ENCODE measurements around the gene JAK3. TPM values are rescaled to one million over a fixed set of nuclear protein-coding genes. Genes with fewer than 3 reads are reported as not detected.

Gene JAK3
- total and polyA plus RNA-seq, 10 of the 15 experiments (the other 5 are each of a cell fraction or from before 2014, with no cell fraction given): 7.8 to 67.9 (median 33.3) TPM

DNA sequence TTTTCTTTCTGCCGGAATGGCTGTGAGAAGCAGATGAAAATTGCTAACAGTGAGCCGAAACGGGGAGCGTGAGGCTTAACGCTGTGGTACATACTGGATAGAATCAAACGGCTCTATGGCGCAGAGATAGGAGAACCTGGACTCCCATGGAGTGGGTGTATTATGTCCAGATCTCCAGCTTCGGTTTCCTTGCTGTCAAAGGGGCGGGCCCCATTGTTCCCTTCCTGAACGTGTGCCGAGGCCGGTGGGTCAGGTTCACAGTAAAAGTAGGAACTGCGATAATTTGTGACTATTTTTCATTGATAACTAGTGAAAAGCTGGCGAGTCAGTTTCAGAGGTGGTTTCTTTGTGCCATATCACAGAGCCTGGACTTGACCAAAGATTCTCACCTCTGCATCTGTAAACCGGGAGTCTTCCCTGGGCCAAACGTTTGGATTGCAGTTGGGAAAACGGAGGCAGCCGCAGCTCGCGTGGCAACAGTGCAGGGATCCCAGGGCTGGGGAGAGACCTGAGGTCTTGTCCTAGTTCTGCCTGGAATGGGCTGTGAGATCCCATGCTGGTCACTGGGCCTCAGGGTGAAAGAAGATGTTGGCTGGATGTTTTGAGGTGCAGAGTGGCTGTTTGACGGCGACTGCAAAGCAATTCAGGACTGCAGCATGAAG is 12.7 kb upstream of the JAK3 start (continued):
- no peak for TF ChIP-seq TCF3 (IDR thresholded peaks at IDR 0.05; ENCODE audit: borderline replicate concordance, insufficient read depth, low read depth, low read length)
- no peak for TF ChIP-seq IRF3 (IDR thresholded peaks at IDR 0.05)

DNA sequence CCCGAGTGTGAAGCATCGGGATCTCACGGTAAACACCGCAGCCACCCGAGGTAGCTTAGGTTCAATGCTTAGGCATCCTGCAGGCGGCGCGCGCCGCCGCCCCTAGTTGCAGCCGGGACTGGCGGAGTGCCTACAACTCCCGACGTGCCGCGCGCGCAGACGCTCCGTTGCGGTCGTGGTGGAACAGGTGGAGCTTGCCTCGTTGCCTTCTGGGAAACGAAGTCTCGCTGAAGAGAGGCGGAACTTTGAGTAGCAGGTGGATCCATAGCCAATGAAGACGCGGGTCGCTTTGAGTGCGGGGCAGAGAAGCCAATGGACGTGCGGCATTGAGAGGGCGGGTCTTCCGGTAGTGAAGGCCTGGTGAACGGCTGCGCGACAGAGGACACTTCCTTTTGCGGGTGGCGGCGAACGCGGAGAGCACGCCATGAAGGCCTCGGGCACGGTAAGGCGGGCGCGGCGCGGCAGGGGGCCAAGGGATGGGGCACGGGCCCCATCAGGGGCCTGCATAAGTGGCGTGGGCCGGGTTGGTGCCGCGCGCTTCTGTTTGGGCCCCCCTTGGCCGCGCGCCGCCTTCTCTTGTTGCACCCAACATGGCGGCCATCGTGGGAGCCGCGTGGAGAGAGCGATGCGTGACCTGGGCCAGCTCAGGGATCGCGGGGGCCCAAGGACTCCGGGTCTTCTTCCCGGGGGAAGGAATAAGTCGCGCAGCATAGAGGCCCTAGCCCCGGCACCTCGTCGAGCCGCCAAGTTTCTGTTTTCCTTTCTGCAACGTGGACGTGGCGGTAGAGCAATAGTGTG is 11.9 kb upstream of the JAK3 start, which contains the start of gene RPL18A:
TSS of gene RPL18A (plus strand) at position 378 of the 798 bp plus-strand sequence. CDS start at position 425, 47 bp downstream.
- H3K36me3 ChIP-seq (ENCODE audit: control insufficient read depth in 2 of 2, insufficient read depth in 2 of 2, low read length in 1 of 2): peaks cover 23 to 28% of the 10 kb centered on the region in 2 experiments
- peak; percentile 93 for ATAC-seq
- peaks cover 30% of the 10 kb centered on the region for H3K79me2 ChIP-seq (ENCODE audit: control insufficient read depth, insufficient read depth, low read length)
- H3K9ac ChIP-seq (ENCODE audit: control insufficient read depth, insufficient read depth, low read length): peak within 1 kb of the TSS; percentile 81
- no peaks in the 10 kb centered on the region for H3K27me3 ChIP-seq (replicated peaks in 1 of 2; ENCODE audit: control insufficient read depth in 2 of 2, insufficient read depth in 2 of 2, low read length in 1 of 2)
- no TSS peak for BruUV-seq (replicated peaks)
- under 1% methylated on average over 70 of the region's 80 CpGs for WGBS (ENCODE audit: insufficient coverage, insufficient replicate concordance, low lambda C conversion rate, missing lambda C conversion rate)
- intact Hi-C loops (cut with micrococcal nuclease; ENCODE audit: unreplicated experiment) (loop anchor here (1.0 to 10.0 kb wide), 4 partner anchors 73 to 415 kb away; partner anchors contain the start of gene TMEM221), in situ Hi-C loops (cut with MboI) (no loop called here)
- ChIA-PET RAD21 (ENCODE audit: unreplicated experiment) (interaction anchor here (0.6 to 4.2 kb wide), 35 partner anchors 10 to 348 kb away, joined by 3 to 228 read pairs (median 5); partner anchors contain the start of genes CCDC124, FCHO1, JAK3 and PGLS), POLR2A (interaction anchor here (0.5 to 2.1 kb wide), 15 partner anchors 10 to 413 kb away, joined by 3 to 65 read pairs (median 6); partner anchors contain the start of genes CCDC124 and JAK3), CTCF (interaction anchor here (0.6 to 4.8 kb wide), 43 partner anchors 8 to 455 kb away, joined by 3 to 251 read pairs (median 4); partner anchors contain the start of genes CCDC124, IL12RB1 and JAK3), SMC1A (ENCODE audit: uncharacterized antibody, unreplicated experiment) (interaction anchor here (0.7 to 4.5 kb wide), 17 partner anchors 10 to 351 kb away, joined by 3 to 137 read pairs (median 4); partner anchors contain the start of gene CCDC124)
- H3K9me3 ChIP-seq (replicated peaks; ENCODE audit: control insufficient read depth, insufficient read depth, low read length): no peaks in the 10 kb centered on the region
- peak within 1 kb of the TSS; percentile 92 for H3K4me3 ChIP-seq
- H3K27ac ChIP-seq (ENCODE audit: control insufficient read depth, insufficient read depth): peak within 1 kb of the TSS; percentile 90
- peak within 1 kb of the TSS; percentile 71 for H3K4me2 ChIP-seq (ENCODE audit: control insufficient read depth, insufficient read depth)
- peak; percentile 99 for DNase-seq (ENCODE audit: low read depth, low spot score)
- FAIRE-seq: peak; percentile 100
- peaks cover 12% of the 10 kb centered on the region for H3K4me1 ChIP-seq (ENCODE audit: control insufficient read depth, insufficient read depth, low read length)
- H2AFZ ChIP-seq (ENCODE audit: control insufficient read depth, low read depth, low read length): peak within 1 kb of the TSS; percentile 89
- peaks cover 17% of the 10 kb centered on the region for H4K20me1 ChIP-seq (ENCODE audit: control insufficient read depth, insufficient read depth)
- TF ChIP-seq NFIC (IDR thresholded peaks at IDR 0.05; ENCODE audit: low read depth, low read length): no peak
- TF ChIP-seq BCL11A (IDR thresholded peaks at IDR 0.05; ENCODE audit: low read depth, low read length): no peak
- no peak for TF ChIP-seq IRF4 (IDR thresholded peaks at IDR 0.05; ENCODE audit: low read depth, low read length)
- TF ChIP-seq BCL3 (IDR thresholded peaks at IDR 0.05; ENCODE audit: borderline replicate concordance, insufficient read depth, low read depth, low read length, poor library complexity, severe bottlenecking): peak; percentile 22
- peak; percentile 89; the same call in 1 of the 2 replicates for TF ChIP-seq PML (IDR thresholded peaks at IDR 0.05; ENCODE audit: low read length)
- peak; percentile 46; the same call in 1 of the 2 replicates for TF ChIP-seq TCF3 (IDR thresholded peaks at IDR 0.05; ENCODE audit: borderline replicate concordance, insufficient read depth, low read depth, low read length)
- TF ChIP-seq RBBP5 (conservative IDR thresholded peaks at IDR 0.05): no peak
- no peak for TF ChIP-seq SUZ12 (IDR thresholded peaks at IDR 0.05; ENCODE audit: unreplicated experiment)
- TF ChIP-seq E4F1 (IDR thresholded peaks at IDR 0.05; ENCODE audit: borderline replicate concordance, partially characterized antibody): peak; percentile 88
- no peak for TF ChIP-seq JUND (IDR thresholded peaks at IDR 0.05; ENCODE audit: low read depth, low read length)
- TF ChIP-seq, protein P1, sequence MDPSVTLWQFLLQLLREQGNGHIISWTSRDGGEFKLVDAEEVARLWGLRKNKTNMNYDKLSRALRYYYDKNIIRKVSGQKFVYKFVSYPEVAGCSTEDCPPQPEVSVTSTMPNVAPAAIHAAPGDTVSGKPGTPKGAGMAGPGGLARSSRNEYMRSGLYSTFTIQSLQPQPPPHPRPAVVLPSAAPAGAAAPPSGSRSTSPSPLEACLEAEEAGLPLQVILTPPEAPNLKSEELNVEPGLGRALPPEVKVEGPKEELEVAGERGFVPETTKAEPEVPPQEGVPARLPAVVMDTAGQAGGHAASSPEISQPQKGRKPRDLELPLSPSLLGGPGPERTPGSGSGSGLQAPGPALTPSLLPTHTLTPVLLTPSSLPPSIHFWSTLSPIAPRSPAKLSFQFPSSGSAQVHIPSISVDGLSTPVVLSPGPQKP (IDR thresholded peaks at IDR 0.05; ENCODE audit: low read depth, low read length): 0 out of 2 replicates have a peak, but pooled peaks have one; percentile 29

All from GM12878 (cell line).